ENCODE data around the gene ARHGEF9. TPM values are rescaled to one million over a fixed set of nuclear protein-coding genes. Genes with fewer than 3 reads are reported as not detected.

ARHGEF9 gene
- total RNA-seq, 4 donors from 2014 or later, result 16.2 to 34.9 (median 24.4) TPM

DNA sequence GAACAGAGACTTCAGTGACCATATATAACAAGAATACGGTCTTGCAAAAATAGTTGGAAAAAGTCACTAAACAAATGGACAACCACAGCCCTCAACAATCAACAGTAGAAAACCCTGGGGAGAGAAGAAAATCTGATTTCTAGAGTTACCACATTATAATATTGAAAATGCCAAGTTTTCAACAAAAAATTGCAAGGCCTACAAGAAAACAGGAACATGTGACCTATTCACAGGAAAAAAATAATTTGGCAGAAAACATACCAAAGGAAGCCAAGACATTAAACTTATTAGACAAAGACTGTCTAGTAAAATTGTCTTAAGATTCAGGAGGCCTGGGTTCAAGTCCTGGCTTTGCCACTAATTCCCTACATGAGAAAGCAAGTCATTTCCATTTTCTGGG is 64.7 kb downstream of the ARHGEF9 start:
- H3K27ac ChIP-seq, result no peak overlapping the region
- no peaks in the 10 kb centered on the region for H3K36me3 ChIP-seq
- DNase-seq, result no peak
- TF ChIP-seq POLR2A (IDR thresholded peaks at IDR 0.05), result no peak
- TF ChIP-seq, protein P1, sequence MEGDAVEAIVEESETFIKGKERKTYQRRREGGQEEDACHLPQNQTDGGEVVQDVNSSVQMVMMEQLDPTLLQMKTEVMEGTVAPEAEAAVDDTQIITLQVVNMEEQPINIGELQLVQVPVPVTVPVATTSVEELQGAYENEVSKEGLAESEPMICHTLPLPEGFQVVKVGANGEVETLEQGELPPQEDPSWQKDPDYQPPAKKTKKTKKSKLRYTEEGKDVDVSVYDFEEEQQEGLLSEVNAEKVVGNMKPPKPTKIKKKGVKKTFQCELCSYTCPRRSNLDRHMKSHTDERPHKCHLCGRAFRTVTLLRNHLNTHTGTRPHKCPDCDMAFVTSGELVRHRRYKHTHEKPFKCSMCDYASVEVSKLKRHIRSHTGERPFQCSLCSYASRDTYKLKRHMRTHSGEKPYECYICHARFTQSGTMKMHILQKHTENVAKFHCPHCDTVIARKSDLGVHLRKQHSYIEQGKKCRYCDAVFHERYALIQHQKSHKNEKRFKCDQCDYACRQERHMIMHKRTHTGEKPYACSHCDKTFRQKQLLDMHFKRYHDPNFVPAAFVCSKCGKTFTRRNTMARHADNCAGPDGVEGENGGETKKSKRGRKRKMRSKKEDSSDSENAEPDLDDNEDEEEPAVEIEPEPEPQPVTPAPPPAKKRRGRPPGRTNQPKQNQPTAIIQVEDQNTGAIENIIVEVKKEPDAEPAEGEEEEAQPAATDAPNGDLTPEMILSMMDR (IDR thresholded peaks at IDR 0.05), result no peak
- H3K9me3 ChIP-seq, result no peaks in the 10 kb centered on the region
- H3K4me3 ChIP-seq, result no peak overlapping the region
- H3K27me3 ChIP-seq, result no peaks in the 10 kb centered on the region
- H3K4me1 ChIP-seq, result no peaks in the 10 kb centered on the region
- intact Hi-C loops (cut with DNase I; ENCODE audit: low total_unique reads), result no loop called here

DNA sequence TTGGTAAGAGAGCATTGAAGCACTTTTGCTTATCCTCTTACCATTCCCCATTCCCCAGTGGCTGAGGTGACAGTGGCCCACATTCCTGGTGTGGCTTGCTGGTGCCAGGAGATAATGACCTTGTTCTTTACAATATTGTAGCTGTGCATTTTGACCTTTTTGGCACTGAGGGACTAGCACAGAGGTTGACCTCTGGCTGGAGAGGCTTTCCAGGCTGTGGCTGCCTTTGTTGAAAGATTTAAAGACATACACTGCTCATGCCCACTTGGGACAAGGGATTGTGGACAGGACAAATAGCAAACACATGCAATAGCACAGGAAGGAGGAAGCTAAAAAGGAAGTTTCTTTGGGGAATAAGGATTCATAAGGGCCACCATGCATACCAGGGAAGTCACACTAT is 65.4 kb downstream of the ARHGEF9 start:
- Histone ChIP-seq H3K4me1 (no peaks in the 10 kb centered on the region), H3K27ac (no peak overlapping the region), H3K27me3 (no peaks in the 10 kb centered on the region), H3K9me3 (no peaks in the 10 kb centered on the region), H3K36me3 (no peaks in the 10 kb centered on the region), H3K4me3 (no peak overlapping the region)
- no peak for DNase-seq
- TF ChIP-seq, protein P1 (IDR thresholded peaks at IDR 0.05), result no peak
- TF ChIP-seq POLR2A (IDR thresholded peaks at IDR 0.05), result no peak
- intact Hi-C loops (cut with DNase I; ENCODE audit: low total_unique reads), result no loop called here

DNA sequence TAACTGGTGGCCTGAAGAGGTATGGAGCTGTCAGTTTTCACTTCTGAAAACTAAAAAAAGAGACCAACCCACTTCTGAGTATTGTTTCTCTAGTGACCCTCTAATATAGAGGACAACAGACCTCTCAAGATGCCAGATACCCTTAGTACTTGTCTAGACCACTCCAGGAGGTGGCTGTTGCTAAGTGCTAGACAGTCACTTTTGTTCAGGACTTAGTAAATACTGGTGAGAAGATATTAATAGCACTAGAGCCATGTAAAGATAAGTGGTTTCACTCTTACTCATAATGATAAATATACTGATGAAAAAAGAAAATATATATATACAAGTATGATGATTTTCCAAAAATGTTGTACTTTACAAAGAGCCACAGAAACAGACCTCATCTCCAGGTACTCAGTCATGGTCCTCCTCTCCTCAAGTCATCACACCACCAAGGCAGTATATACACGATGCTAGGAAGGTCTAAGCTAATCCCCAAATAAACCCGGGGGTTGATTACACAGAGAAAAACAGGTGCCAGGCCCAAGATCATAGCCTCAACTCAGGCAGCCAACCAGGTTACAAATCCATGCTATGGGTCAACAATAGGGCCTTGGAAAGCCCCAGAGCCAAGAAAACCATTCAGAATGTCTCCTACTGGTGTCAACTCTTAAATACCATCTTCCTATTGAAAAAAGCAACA is 66.9 kb downstream of the ARHGEF9 start:
- Histone ChIP-seq H3K27me3 (no peaks in the 10 kb centered on the region), H3K4me3 (no peak overlapping the region), H3K36me3 (no peaks in the 10 kb centered on the region), H3K9me3 (no peaks in the 10 kb centered on the region), H3K27ac (no peak overlapping the region), H3K4me1 (no peaks in the 10 kb centered on the region)
- intact Hi-C loops (cut with DNase I; ENCODE audit: low total_unique reads), result no loop called here
- no peak for DNase-seq
- no peak for TF ChIP-seq POLR2A (IDR thresholded peaks at IDR 0.05)
- TF ChIP-seq, protein P1 (IDR thresholded peaks at IDR 0.05), result no peak

DNA sequence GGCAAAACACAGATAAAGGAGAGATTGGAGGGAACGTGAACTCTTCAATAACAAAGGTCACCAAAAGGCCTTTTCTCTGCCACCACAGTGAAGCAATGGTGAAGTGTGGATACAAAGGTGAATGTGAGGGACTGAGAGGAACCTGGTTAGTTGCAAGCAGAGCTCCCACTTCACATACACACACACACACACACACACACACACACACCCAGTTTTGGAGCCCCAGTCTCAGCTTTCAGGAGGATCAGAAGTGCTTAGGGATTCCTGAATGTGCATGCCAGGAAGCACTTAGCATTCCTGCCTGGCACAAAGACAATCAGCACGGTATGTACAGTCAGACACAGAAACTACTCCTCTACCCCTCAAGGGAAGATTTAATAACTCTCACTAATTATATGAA is 71.5 kb downstream of the ARHGEF9 start:
- Histone ChIP-seq H3K9me3 (no peaks in the 10 kb centered on the region), H3K27me3 (no peaks in the 10 kb centered on the region), H3K4me3 (no peak overlapping the region), H3K27ac (no peak overlapping the region), H3K36me3 (no peaks in the 10 kb centered on the region), H3K4me1 (no peaks in the 10 kb centered on the region)
- no peak for TF ChIP-seq POLR2A (IDR thresholded peaks at IDR 0.05)
- TF ChIP-seq, protein P1 (IDR thresholded peaks at IDR 0.05), result no peak
- DNase-seq, result no peak
- intact Hi-C loops (cut with DNase I; ENCODE audit: low total_unique reads), result no loop called here

DNA sequence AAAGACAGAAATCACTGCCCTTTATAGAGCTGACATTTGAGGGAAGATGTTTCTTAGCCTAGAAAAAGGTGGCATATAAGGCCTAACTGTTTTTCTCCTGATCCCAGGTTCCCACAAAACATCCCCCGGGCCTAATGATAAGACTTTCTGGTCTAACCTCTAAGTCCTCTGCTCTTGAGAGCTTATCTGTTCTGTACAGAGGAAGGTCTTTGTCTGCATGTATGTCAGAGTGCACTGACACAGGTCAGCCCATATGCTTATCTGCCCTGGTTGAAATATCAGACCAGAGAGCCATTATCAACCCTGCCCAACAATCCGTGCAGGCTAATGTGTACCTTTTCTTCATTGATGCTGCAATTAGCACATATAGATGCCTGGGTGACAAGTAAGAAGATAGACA is 76.2 kb downstream of the ARHGEF9 start:
- no peaks in the 10 kb centered on the region for H3K36me3 ChIP-seq
- no peaks in the 10 kb centered on the region for H3K9me3 ChIP-seq
- intact Hi-C loops (cut with DNase I; ENCODE audit: low total_unique reads), result no loop called here
- H3K4me1 ChIP-seq, result no peaks in the 10 kb centered on the region
- no peaks in the 10 kb centered on the region for H3K27me3 ChIP-seq
- TF ChIP-seq POLR2A (IDR thresholded peaks at IDR 0.05), result no peak
- TF ChIP-seq, protein P1 (IDR thresholded peaks at IDR 0.05), result no peak
- DNase-seq, result no peak
- no peak overlapping the region for H3K4me3 ChIP-seq
- no peak overlapping the region for H3K27ac ChIP-seq

Data from uterus (tissue), 4 donors.